COLO668 (cell line): ENCODE measurements around the gene CX3CR1.
"Not testable (repeated sequence)": the region's sequence is repeated elsewhere in the genome, so short reads cannot be mapped to it uniquely, and the experiment has no call there.

Experiments used
- DNase-seq: peaks from one replicate; lab custom pipeline; 2025; ENCODE audit not compliant: unreplicated experiment; lab: John Stamatoyannopoulos, UW

The CX3CR1 gene

DNA sequence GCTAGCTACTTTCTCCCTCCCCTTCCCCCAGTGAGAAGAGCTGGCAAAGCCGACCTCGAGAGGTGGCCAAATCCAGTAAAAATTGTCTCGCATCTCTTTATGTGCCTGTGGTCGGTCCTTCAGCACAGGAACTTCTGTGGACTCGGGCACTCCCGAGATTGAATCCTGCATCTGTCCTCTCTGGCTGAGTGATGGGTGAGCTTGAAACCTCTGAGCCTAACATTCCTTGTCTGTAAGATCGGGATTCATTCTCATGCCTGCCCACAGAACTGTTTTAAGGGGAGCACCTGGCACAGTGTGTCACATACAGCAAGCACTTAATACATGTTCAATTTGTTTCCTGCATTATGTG, 11.3 kb downstream of the CX3CR1 start:
- DNase-seq: no peak

GRCh38 chr3:39267631-39268548, 11.9 kb downstream of the CX3CR1 start:
- DNase-seq: no peak

- no peak for DNase-seq
These were observed 15.8 kb downstream of the CX3CR1 start for GRCh38 chr3:39264053-39264452.

DNA sequence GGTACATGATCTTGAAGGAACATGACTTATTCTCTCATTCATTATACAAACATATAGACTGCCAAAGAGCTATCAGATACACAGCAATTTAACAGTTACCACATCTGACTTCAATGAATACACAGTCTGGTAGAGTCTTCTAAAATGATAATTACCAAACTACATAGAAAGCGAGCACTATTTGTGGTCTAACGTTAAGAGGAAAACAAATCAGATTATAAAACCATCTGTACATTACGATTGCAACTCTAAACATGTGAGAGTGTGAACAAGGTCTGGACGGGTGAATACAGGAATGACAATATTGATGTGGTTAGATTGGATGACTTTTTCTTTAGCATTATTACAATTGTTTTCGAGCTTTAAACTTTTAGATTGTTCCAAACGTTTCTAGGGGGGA, 16.3 kb downstream of the CX3CR1 start:
- DNase-seq: no peak

DNA sequence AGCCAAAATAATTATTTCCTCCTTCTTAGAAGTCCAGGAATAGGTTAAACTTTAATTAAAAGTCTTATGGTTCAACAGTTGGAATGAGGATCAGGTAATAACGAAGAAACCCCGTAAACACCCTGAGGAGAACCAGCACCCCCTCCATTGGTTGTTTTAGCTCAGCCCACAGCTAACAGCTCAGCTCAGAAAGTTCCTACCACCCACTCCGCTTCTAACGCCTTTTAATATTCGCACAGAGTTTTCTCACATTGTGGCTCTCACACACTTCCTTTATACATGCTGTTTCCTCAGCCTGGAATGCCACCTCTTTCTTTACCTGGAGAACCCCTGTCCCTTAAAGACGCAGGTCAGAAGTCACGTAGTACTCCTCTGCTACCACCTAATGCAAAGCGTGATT, 17.0 kb downstream of the CX3CR1 start:
- no peak for DNase-seq

DNA sequence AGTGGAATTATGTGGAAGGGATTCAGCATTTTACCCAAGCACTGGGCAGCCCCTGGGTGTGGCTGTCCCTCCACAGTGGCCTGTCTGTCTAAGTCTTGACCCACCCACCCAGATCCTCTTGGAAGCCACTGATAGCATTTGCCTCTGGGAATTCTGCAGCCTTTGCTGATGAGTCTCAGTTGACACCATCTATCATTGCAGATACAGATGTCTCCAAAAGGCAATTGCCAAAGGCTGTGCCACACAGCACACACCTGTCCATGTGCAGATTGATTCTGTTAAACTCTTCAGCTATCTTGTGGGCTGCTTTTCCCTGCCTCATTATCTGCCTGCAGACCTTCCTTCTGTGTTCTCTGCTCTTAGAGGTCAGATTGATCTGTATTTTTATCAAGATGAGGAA, 18.1 kb downstream of the CX3CR1 start:
- DNase-seq: no peak

GRCh38 chr3:39260957-39261356, 18.9 kb downstream of the CX3CR1 start:
- DNase-seq: peak; percentile 4

- no peak for DNase-seq
These were observed 19.5 kb downstream of the CX3CR1 start for GRCh38 chr3:39260318-39260717.

GRCh38 chr3:39255503-39256325, 24.1 kb downstream of the CX3CR1 start:
- no peak for DNase-seq

DNA sequence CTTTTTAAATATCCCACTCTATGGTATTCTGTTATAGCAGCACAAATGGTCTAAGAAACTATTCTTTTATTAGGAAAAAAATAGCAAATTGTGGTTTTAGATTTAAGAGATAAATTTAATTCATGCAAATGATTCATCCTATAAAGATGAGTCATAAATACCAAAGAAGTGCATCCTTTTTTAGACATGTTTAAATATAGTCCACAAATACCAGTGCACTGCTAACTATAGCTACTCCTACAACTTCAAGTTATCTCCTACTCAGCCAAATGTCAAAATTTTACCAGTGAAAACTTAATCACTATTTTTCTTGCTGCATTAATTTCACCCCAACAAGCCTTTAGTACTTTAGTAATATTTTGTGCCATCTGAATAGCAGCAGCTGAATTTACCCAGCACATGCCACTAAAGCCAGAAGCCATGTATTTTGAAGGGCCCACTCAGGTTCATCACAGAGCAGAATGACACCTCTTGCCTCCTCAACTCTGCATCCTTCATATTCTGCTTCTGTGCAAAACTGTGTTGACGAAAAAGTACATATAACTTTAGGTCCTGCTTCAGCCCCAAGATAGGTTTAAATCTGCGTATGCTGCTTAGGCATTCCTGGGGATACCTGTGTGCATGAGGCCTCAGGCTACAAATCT, 24.9 kb downstream of the CX3CR1 start:
- DNase-seq: no peak

- no peak for DNase-seq
These were observed 28.3 kb downstream of the CX3CR1 start for GRCh38 chr3:39251576-39251975.

GRCh38 chr3:39250116-39250747, 29.6 kb downstream of the CX3CR1 start:
- DNase-seq: no peak

- DNase-seq: no peak
These were observed 30.3 kb downstream of the CX3CR1 start for GRCh38 chr3:39249453-39250115.

DNA sequence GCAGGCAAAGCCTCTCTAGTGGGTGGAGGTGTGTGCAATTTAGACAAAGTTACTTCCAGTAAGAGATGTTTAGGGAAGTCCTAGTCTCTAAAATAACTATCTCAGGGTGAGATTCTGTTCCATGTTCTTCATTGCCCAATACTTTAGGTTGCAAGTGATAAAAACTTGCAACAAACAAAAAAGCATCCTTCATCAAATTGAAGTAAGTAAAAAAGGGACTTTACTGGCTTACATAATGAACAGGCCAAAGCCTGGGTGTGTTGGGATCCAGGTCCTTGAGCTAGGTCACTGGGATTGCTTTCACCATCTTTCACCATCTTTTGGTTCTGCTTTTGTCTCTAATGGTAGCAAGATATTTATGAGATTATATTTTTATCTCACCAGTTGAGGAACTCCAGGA, 38.3 kb downstream of the CX3CR1 start:
- DNase-seq: no peak

GRCh38 chr3:39237027-39237426, 42.8 kb downstream of the CX3CR1 start:
- no peak for DNase-seq

GRCh38 chr3:39234651-39235050, 45.2 kb downstream of the CX3CR1 start:
- DNase-seq: no peak

- DNase-seq: no peak
These were observed 47.0 kb downstream of the CX3CR1 start for GRCh38 chr3:39232859-39233258.

- DNase-seq: no peak
These were observed 49.4 kb downstream of the CX3CR1 start for GRCh38 chr3:39230453-39230852.

- DNase-seq: no peak
These were observed 51.3 kb downstream of the CX3CR1 start for GRCh38 chr3:39228496-39228895.

DNA sequence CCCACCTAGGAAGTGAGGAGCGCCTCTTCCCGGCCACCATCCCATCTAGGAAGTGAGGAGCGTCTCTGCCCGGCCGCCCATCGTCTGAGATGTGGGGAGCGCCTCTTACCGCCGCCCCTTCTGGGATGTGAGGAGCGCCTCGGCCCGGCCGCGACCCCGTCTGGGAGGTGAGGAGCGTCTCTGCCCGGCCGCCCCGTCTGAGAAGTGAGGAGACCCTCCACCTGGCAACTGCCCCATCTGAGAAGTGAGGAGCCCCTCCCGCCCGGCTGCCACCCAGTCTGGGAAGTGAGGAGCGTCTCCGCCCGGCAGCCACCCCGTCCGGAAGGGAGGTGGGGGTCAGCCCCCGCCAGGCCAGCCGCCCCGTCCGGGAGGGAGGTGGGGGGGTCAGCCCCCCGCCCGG, 52.2 kb downstream of the CX3CR1 start:
- not testable (repeated sequence) for DNase-seq
